ENCODE results near the gene PPM1B.
"Not testable (repeated sequence)": the region's sequence is repeated elsewhere in the genome, so short reads cannot be mapped to it uniquely, and the experiment has no call there.

Gene PPM1B

GRCh38 chr2:44246840-44247369 lies 78.2 kb downstream of the PPM1B start:
- Histone ChIP-seq H3K27me3 (ENCODE audit: insufficient read depth, low read length, poor library complexity) (no peaks in the 10 kb centered on the region), H3K9ac (ENCODE audit: low read depth, low read length) (no peak overlapping the region), H3K4me3 (ENCODE audit: low read depth in 1 of 2, low read length in 2 of 2) (no peak overlapping the region), H3K4me2 (ENCODE audit: insufficient read depth, low read length) (no peak overlapping the region), H4K20me1 (ENCODE audit: insufficient read depth, low read length) (no peaks in the 10 kb centered on the region), H3K36me3 (ENCODE audit: insufficient read depth, low read length) (no peaks in the 10 kb centered on the region), H3K79me2 (ENCODE audit: insufficient read depth, low read length) (no peaks in the 10 kb centered on the region), H3K4me1 (ENCODE audit: insufficient read depth, low read length) (peaks cover 14% of the 10 kb centered on the region), H3K27ac (ENCODE audit: low read length) (no peak overlapping the region), H2AFZ (ENCODE audit: low read depth, low read length) (no peak overlapping the region), H3K9me3 (ENCODE audit: insufficient read depth, low read length, severe bottlenecking) (no peaks in the 10 kb centered on the region)
- ATAC-seq (ENCODE audit: insufficient read depth, low read depth) (no peak), DNase-seq (no peak)
- TF ChIP-seq EZH2 (IDR thresholded peaks at IDR 0.05; ENCODE audit: borderline replicate concordance, low read depth, low read length, severe bottlenecking) (no peak), CTCF (IDR thresholded peaks at IDR 0.05; ENCODE audit: borderline replicate concordance, extremely low read depth, low read length, poor library complexity, severe bottlenecking) (no peak)

GRCh38 chr2:44247924-44248323 lies 79.2 kb downstream of the PPM1B start:
- no peak overlapping the region for H3K9ac ChIP-seq (ENCODE audit: low read depth, low read length)
- no peak overlapping the region for H3K27ac ChIP-seq (ENCODE audit: low read length)
- H4K20me1 ChIP-seq (ENCODE audit: insufficient read depth, low read length), result no peaks in the 10 kb centered on the region
- no peak overlapping the region for H3K4me3 ChIP-seq (ENCODE audit: low read depth in 1 of 2, low read length in 2 of 2)
- H3K27me3 ChIP-seq (ENCODE audit: insufficient read depth, low read length, poor library complexity), result no peaks in the 10 kb centered on the region
- TF ChIP-seq CTCF (IDR thresholded peaks at IDR 0.05; ENCODE audit: borderline replicate concordance, extremely low read depth, low read length, poor library complexity, severe bottlenecking) (peak; percentile 43), EZH2 (IDR thresholded peaks at IDR 0.05; ENCODE audit: borderline replicate concordance, low read depth, low read length, severe bottlenecking) (no peak)
- H3K4me2 ChIP-seq (ENCODE audit: insufficient read depth, low read length), result no peak overlapping the region
- no peaks in the 10 kb centered on the region for H3K79me2 ChIP-seq (ENCODE audit: insufficient read depth, low read length)
- H3K36me3 ChIP-seq (ENCODE audit: insufficient read depth, low read length), result no peaks in the 10 kb centered on the region
- ATAC-seq (ENCODE audit: insufficient read depth, low read depth), result 0 out of 3 replicates have a peak, but pooled peaks have one; percentile 31
- peaks cover 4% of the 10 kb centered on the region for H3K9me3 ChIP-seq (ENCODE audit: insufficient read depth, low read length, severe bottlenecking)
- DNase-seq, result no peak
- H2AFZ ChIP-seq (ENCODE audit: low read depth, low read length), result no peak overlapping the region
- peaks cover 14% of the 10 kb centered on the region for H3K4me1 ChIP-seq (ENCODE audit: insufficient read depth, low read length)

- not testable (repeated sequence) for H3K27me3 ChIP-seq (ENCODE audit: insufficient read depth, low read length, poor library complexity); H4K20me1 ChIP-seq (ENCODE audit: insufficient read depth, low read length); H3K9ac ChIP-seq (ENCODE audit: low read depth, low read length); ATAC-seq (ENCODE audit: insufficient read depth, low read depth); H3K4me2 ChIP-seq (ENCODE audit: insufficient read depth, low read length); H2AFZ ChIP-seq (ENCODE audit: low read depth, low read length); H3K27ac ChIP-seq (ENCODE audit: low read length); H3K36me3 ChIP-seq (ENCODE audit: insufficient read depth, low read length); H3K79me2 ChIP-seq (ENCODE audit: insufficient read depth, low read length); H3K4me3 ChIP-seq (ENCODE audit: low read depth in 1 of 2, low read length in 2 of 2); DNase-seq
- Histone ChIP-seq H3K4me1 (ENCODE audit: insufficient read depth, low read length) (peaks cover 12% of the 10 kb centered on the region), H3K9me3 (ENCODE audit: insufficient read depth, low read length, severe bottlenecking) (peaks cover 12% of the 10 kb centered on the region)
These were observed 80.6 kb downstream of the PPM1B start for GRCh38 chr2:44249269-44249668.

GRCh38 chr2:44250376-44250775 lies 81.7 kb downstream of the PPM1B start:
- Histone ChIP-seq H3K9ac (ENCODE audit: low read depth, low read length) (no peak overlapping the region), H4K20me1 (ENCODE audit: insufficient read depth, low read length) (no peaks in the 10 kb centered on the region), H2AFZ (ENCODE audit: low read depth, low read length) (no peak overlapping the region), H3K4me1 (ENCODE audit: insufficient read depth, low read length) (peaks cover under 1% of the 10 kb centered on the region; the same call in 1 of the 2 replicates), H3K9me3 (ENCODE audit: insufficient read depth, low read length, severe bottlenecking) (peaks cover 12% of the 10 kb centered on the region), H3K79me2 (ENCODE audit: insufficient read depth, low read length) (no peaks in the 10 kb centered on the region), H3K27me3 (ENCODE audit: insufficient read depth, low read length, poor library complexity) (no peaks in the 10 kb centered on the region), H3K36me3 (ENCODE audit: insufficient read depth, low read length) (no peaks in the 10 kb centered on the region), H3K27ac (ENCODE audit: low read length) (no peak overlapping the region), H3K4me3 (ENCODE audit: low read depth in 1 of 2, low read length in 2 of 2) (no peak overlapping the region), H3K4me2 (ENCODE audit: insufficient read depth, low read length) (no peak overlapping the region)
- ATAC-seq (ENCODE audit: insufficient read depth, low read depth) (peak; percentile 35; the same call in 1 of the 3 replicates), DNase-seq (no peak)
- TF ChIP-seq CTCF (IDR thresholded peaks at IDR 0.05; ENCODE audit: borderline replicate concordance, extremely low read depth, low read length, poor library complexity, severe bottlenecking), result no peak
- TF ChIP-seq EZH2 (IDR thresholded peaks at IDR 0.05; ENCODE audit: borderline replicate concordance, low read depth, low read length, severe bottlenecking), result no peak

Measured in DND-41 (cell line).